Chondrocyte (in vitro differentiated cells): ENCODE data around the gene JUNB. TPM values are rescaled to one million over a fixed set of nuclear protein-coding genes. Genes with fewer than 3 reads are reported as not detected.
"Not testable (repeated sequence)": the region's sequence is repeated elsewhere in the genome, so short reads cannot be mapped to it uniquely, and the experiment has no call there.

ENCODE experiments used
- DNase-seq: peaks from one replicate; pipeline ENCODE4 v3.0.0; 2021; ENCODE audit warnings: mixed read lengths, low spot score
- H3K27ac Mint-ChIP-seq: one replicate; pipeline ENCODE4 v1.8.0; 2021; ENCODE audit warnings: mild to moderate bottlenecking, moderate library complexity, mixed read lengths; ENCODE audit not compliant: unreplicated experiment
- H3K27me3 Mint-ChIP-seq: 2 replicates; pipeline ENCODE4 v1.8.0; 2021; ENCODE audit warnings: low read depth, mixed read lengths
- H3K36me3 Mint-ChIP-seq: 2 replicates; pipeline ENCODE4 v1.8.0; 2021; ENCODE audit warnings: low read depth, mixed read lengths
- H3K4me1 Mint-ChIP-seq: 2 replicates; pipeline ENCODE4 v1.8.0; 2021; ENCODE audit warnings: low read depth, mild to moderate bottlenecking, mixed read lengths
- H3K4me3 Mint-ChIP-seq: one replicate; pipeline ENCODE4 v1.8.0; 2021; ENCODE audit warnings: mild to moderate bottlenecking, moderate library complexity, mixed read lengths; ENCODE audit not compliant: unreplicated experiment
- H3K9me3 Mint-ChIP-seq: 2 replicates; pipeline ENCODE4 v1.8.0; 2021; ENCODE audit warnings: low read depth, mixed read lengths
- CTCF ChIP-seq: fragments of 200-600 bp; sonication (generic); IDR thresholded peaks from 2 replicates; pipeline ENCODE4 v1.5.0; 2021; ENCODE audit warnings: antibody characterized with exemption, mild to moderate bottlenecking, moderate library complexity
- total RNA-seq: library from RNA; stranded (reverse); gene quantifications from 3 replicates; pipeline ENCODE4 v1.2.1, GENCODE V29; 2021

The JUNB gene
- total RNA-seq, 1 donor from 2014 or later, result 122 TPM

GRCh38 chr19:12806242-12807081, 15.2 kb downstream of the JUNB start, which contains the start of gene RNASEH2A:
TSS of gene RNASEH2A (plus strand) at chr19:12806584. CDS start at chr19:12806674, 90 bp downstream.
- Mint-ChIP-seq H3K27ac (peak within 1 kb of the TSS; percentile 86), H3K36me3 (peaks cover 2% of the 10 kb centered on the region)

GRCh38 chr19:12815088-12815487, 23.8 kb downstream of the JUNB start:
- no peak for DNase-seq
- no peaks in the 10 kb centered on the region for H3K9me3 Mint-ChIP-seq

More at GRCh38 chr19:12806242-12807081, 15.2 kb downstream of the JUNB start, which contains the start of gene RNASEH2A:
- H3K4me1 Mint-ChIP-seq, result peaks cover 24% of the 10 kb centered on the region
- H3K9me3 Mint-ChIP-seq, result no peaks in the 10 kb centered on the region
- no peaks in the 10 kb centered on the region for H3K27me3 Mint-ChIP-seq
- H3K4me3 Mint-ChIP-seq, result peak within 1 kb of the TSS; percentile 94
- DNase-seq, result no peak
- TF ChIP-seq CTCF, result peak; percentile 14

GRCh38 chr19:12817188-12817587, 25.9 kb downstream of the JUNB start:
- H3K4me1 Mint-ChIP-seq, H3K27ac Mint-ChIP-seq, H3K9me3 Mint-ChIP-seq, H3K27me3 Mint-ChIP-seq, H3K36me3 Mint-ChIP-seq, DNase-seq, H3K4me3 Mint-ChIP-seq: not testable (repeated sequence)

More at GRCh38 chr19:12815088-12815487, 23.8 kb downstream of the JUNB start:
- Mint-ChIP-seq H3K4me1 (no peaks in the 10 kb centered on the region), H3K27ac (no peak overlapping the region), H3K36me3 (peaks cover 6% of the 10 kb centered on the region), H3K4me3 (no peak overlapping the region), H3K27me3 (no peaks in the 10 kb centered on the region)
- no peak for TF ChIP-seq CTCF

GRCh38 chr19:12817810-12818209, 26.5 kb downstream of the JUNB start:
- not testable (repeated sequence) for H3K9me3 Mint-ChIP-seq, H3K27ac Mint-ChIP-seq, DNase-seq, H3K4me1 Mint-ChIP-seq, H3K36me3 Mint-ChIP-seq, H3K4me3 Mint-ChIP-seq, H3K27me3 Mint-ChIP-seq

GRCh38 chr19:12821761-12822160, 30.5 kb downstream of the JUNB start:
- H3K27ac Mint-ChIP-seq, result no peak overlapping the region
- peaks cover 6% of the 10 kb centered on the region for H3K4me1 Mint-ChIP-seq
- no peak for DNase-seq
- TF ChIP-seq CTCF, result no peak
- H3K27me3 Mint-ChIP-seq, result peaks cover 10% of the 10 kb centered on the region
- H3K4me3 Mint-ChIP-seq, result no peak overlapping the region
- peaks cover 7% of the 10 kb centered on the region for H3K9me3 Mint-ChIP-seq
- H3K36me3 Mint-ChIP-seq, result peaks cover 2% of the 10 kb centered on the region

- peaks cover 7% of the 10 kb centered on the region for H3K9me3 Mint-ChIP-seq
- no peak overlapping the region for H3K27ac Mint-ChIP-seq
- peak; percentile 75 for TF ChIP-seq CTCF
- peak overlapping the region; percentile 50 for H3K4me3 Mint-ChIP-seq
- no peak for DNase-seq
- peaks cover 6% of the 10 kb centered on the region for H3K4me1 Mint-ChIP-seq
- H3K27me3 Mint-ChIP-seq, result peaks cover 26% of the 10 kb centered on the region
- peaks cover 2% of the 10 kb centered on the region for H3K36me3 Mint-ChIP-seq
Observed at GRCh38 chr19:12825254-12826131, 34.2 kb downstream of the JUNB start.
